Measurements from ENCODE around the gene MFAP3.

MFAP3 gene

GRCh38 chr5:154092356-154093141 lies 53.8 kb downstream of the MFAP3 start:
- DNase-seq (ENCODE audit: low read depth, low spot score), result no peak

GRCh38 chr5:154093142-154093532 lies 54.4 kb downstream of the MFAP3 start:
- DNase-seq (ENCODE audit: low read depth, low spot score), result no peak

GRCh38 chr5:154095904-154096303 lies 57.1 kb downstream of the MFAP3 start:
- no peak for DNase-seq (ENCODE audit: low read depth, low spot score)

- no peak for DNase-seq (ENCODE audit: low read depth, low spot score)
Measured at GRCh38 chr5:154097031-154097430, 58.3 kb downstream of the MFAP3 start.

- no peak for DNase-seq (ENCODE audit: low read depth, low spot score)
Measured at GRCh38 chr5:154098465-154098864, 59.7 kb downstream of the MFAP3 start.

- no peak for DNase-seq (ENCODE audit: low read depth, low spot score)
Measured at GRCh38 chr5:154101184-154101583, 62.4 kb downstream of the MFAP3 start.

GRCh38 chr5:154103233-154103632 lies 64.5 kb downstream of the MFAP3 start:
- no peak for DNase-seq (ENCODE audit: low read depth, low spot score)
